HepG2 (cell line): ENCODE results near the gene AGGF1. TPM values are rescaled to one million over a fixed set of nuclear protein-coding genes. Genes with fewer than 3 reads are reported as not detected.

Experiments
- ATF2 ChIP-seq: sonication (generic); formaldehyde crosslinking; IDR thresholded peaks from 2 replicates; pipeline ENCODE4 v1.4.0; 2020; ENCODE audit warnings: missing genetic modification reagents
- BORCS8-MEF2B ChIP-seq: sonication (generic); formaldehyde crosslinking; IDR thresholded peaks from 2 replicates; pipeline ENCODE4 v1.8.0; 2022; ENCODE audit warnings: mild to moderate bottlenecking, missing genetic modification reagents
- CREM ChIP-seq, 2 experiments: sonication (generic) in 1 of 2; formaldehyde crosslinking in 1 of 2; IDR thresholded peaks; 2 replicates each; pipeline versions ENCODE4 v1.4.0 to v1.6.1; 2016 to 2020; ENCODE audit warnings: antibody characterized with exemption in 1 of 2, mild to moderate bottlenecking in 1 of 2, missing genetic modification reagents in 1 of 2
- ETV5 ChIP-seq: IDR thresholded peaks from 2 replicates; pipeline ENCODE4 v1.6.1; 2018; ENCODE audit warnings: missing biosample characterization, missing genetic modification reagents, inconsistent platforms, borderline replicate concordance
- GZF1 ChIP-seq: sonication (generic); formaldehyde crosslinking; IDR thresholded peaks from 2 replicates; pipeline ENCODE4 v1.5.1; 2020; ENCODE audit warnings: mild to moderate bottlenecking, missing genetic modification reagents
- HDAC1 ChIP-seq: sonication (generic); formaldehyde crosslinking; IDR thresholded peaks from 2 replicates; pipeline ENCODE4 v1.5.1; 2020; ENCODE audit warnings: mild to moderate bottlenecking, missing genetic modification reagents
- HDAC2 ChIP-seq: sonication (generic); formaldehyde crosslinking; IDR thresholded peaks from 2 replicates; pipeline ENCODE4 v1.4.0; 2020; ENCODE audit warnings: missing genetic modification reagents
- HHEX ChIP-seq: IDR thresholded peaks from 2 replicates; pipeline ENCODE4 v1.6.1; 2016; ENCODE audit warnings: control low read depth
- IRF9 ChIP-seq: sonication (generic); formaldehyde crosslinking; IDR thresholded peaks from 2 replicates; pipeline ENCODE4 v1.8.0; 2022; ENCODE audit warnings: missing genetic modification reagents, mild to moderate bottlenecking, borderline replicate concordance
- LCORL ChIP-seq, 2 experiments: fragments of 450-650 bp in 1 of 2; sonication (generic) in 1 of 2; formaldehyde crosslinking in 1 of 2; IDR thresholded peaks; 2 replicates each; pipeline versions ENCODE4 v1.5.0 to v1.6.1; 2017 to 2020; ENCODE audit warnings: antibody characterized with exemption in 1 of 2, missing genetic modification reagents in 1 of 2
- MEIS2 ChIP-seq: sonication (generic); formaldehyde crosslinking; IDR thresholded peaks from 2 replicates; pipeline ENCODE4 v1.9.0; 2021; ENCODE audit warnings: mild to moderate bottlenecking, missing genetic modification reagents
- SAFB2 ChIP-seq: sonication (generic); formaldehyde crosslinking; IDR thresholded peaks from 2 replicates; pipeline ENCODE4 v1.5.1; 2020; ENCODE audit warnings: missing genetic modification reagents, low read depth, mild to moderate bottlenecking, borderline replicate concordance
- SP2 ChIP-seq: sonication (generic); formaldehyde crosslinking; IDR thresholded peaks from 2 replicates; pipeline ENCODE4 v1.5.1; 2020; ENCODE audit warnings: mild to moderate bottlenecking, missing genetic modification reagents
- TARDBP ChIP-seq: sonication (generic); formaldehyde crosslinking; IDR thresholded peaks from 2 replicates; pipeline ENCODE4 v1.8.0; 2022; ENCODE audit warnings: mild to moderate bottlenecking, missing genetic modification reagents
- XBP1 ChIP-seq: sonication (generic); formaldehyde crosslinking; IDR thresholded peaks from 2 replicates; pipeline ENCODE4 v1.5.0; 2020; ENCODE audit warnings: missing genetic modification reagents
- ZBTB7B ChIP-seq: sonication (generic); formaldehyde crosslinking; IDR thresholded peaks from 2 replicates; pipeline ENCODE4 v1.4.0; 2020; ENCODE audit warnings: missing genetic modification reagents
- ZFX ChIP-seq: sonication (generic); formaldehyde crosslinking; IDR thresholded peaks from 2 replicates; pipeline ENCODE4 v1.4.0; 2020; ENCODE audit warnings: mild to moderate bottlenecking, low read depth, missing genetic modification reagents, moderate library complexity
- ZIK1 ChIP-seq: sonication (generic); formaldehyde crosslinking; IDR thresholded peaks from 2 replicates; pipeline ENCODE4 v1.5.0; 2020; ENCODE audit warnings: mild to moderate bottlenecking, low read depth, missing genetic modification reagents, borderline replicate concordance
- ZNF547 ChIP-seq: sonication (generic); formaldehyde crosslinking; IDR thresholded peaks from 2 replicates; pipeline ENCODE4 v1.5.1; 2020; ENCODE audit warnings: mild to moderate bottlenecking, missing genetic modification reagents
- ZNF776 ChIP-seq: sonication (generic); formaldehyde crosslinking; IDR thresholded peaks from 2 replicates; pipeline ENCODE4 v1.4.0; 2020; ENCODE audit warnings: mild to moderate bottlenecking, missing genetic modification reagents
- polyA plus RNA-seq, 8 experiments: library from polyadenylated mRNA; depleted of rRNA in 3 of 8; stranded (reverse) in 7 of 8; unstranded in 1 of 8; fragments of >200 nt; fragmentation: Illumina TruSeq in 4 of 8; extraction: Trizol in 4 of 8; gene quantifications; 2 replicates each; pipeline versions ENCODE4 v1.2.1 to v1.2.3, GENCODE V29; 2011 to 2016; ENCODE audit warnings: low read depth in 4 of 8, missing spikeins in 1 of 8, mixed read lengths in 1 of 8; ENCODE audit not compliant: insufficient read depth in 1 of 8
- total RNA-seq, 5 experiments: library from RNA; depleted of rRNA; stranded (reverse); fragments of >200 nt; fragmentation: Illumina TruSeq; extraction: Trizol; gene quantifications; 2 replicates each; pipeline ENCODE4 v1.2.3, GENCODE V29; 2016; ENCODE audit warnings: low read depth in 1 of 5
- TF ChIP-seq, protein P1 (sequence below): sonication (generic); formaldehyde crosslinking; IDR thresholded peaks from 2 replicates; pipeline ENCODE4 v1.5.1; 2020; ENCODE audit warnings: mild to moderate bottlenecking, missing genetic modification reagents, borderline replicate concordance

Gene AGGF1
- total and polyA plus RNA-seq, 2 of the 13 experiments (the other 11 are each of a cell fraction or from before 2014, with no cell fraction given), result 12.9 to 15.5 TPM

GRCh38 chr5:77086689-77087483 is 56.7 kb downstream of the AGGF1 start, which contains the start of gene ZBED3 (continued):
- TF ChIP-seq ETV5 (CRISPR knock-in tag) (0 out of 2 replicates have a peak, but pooled peaks have one; percentile 1), ZIK1 (CRISPR knock-in tag) (no peak), IRF9 (0 out of 2 replicates have a peak, but pooled peaks have one; percentile 18), HDAC2 (CRISPR knock-in tag) (0 out of 2 replicates have a peak, but pooled peaks have one; percentile 26), SP2 (CRISPR knock-in tag) (peak; percentile 47; the same call in 1 of the 2 replicates), HDAC1 (CRISPR knock-in tag) (peak; percentile 36), LCORL (IDR thresholded peaks at IDR 0.05) (no peak), LCORL (CRISPR knock-in tag; IDR thresholded peaks at IDR 0.05) (peak; percentile 34), SAFB2 (CRISPR knock-in tag) (peak; percentile 80; the same call in 1 of the 2 replicates), ZFX (peak; percentile 77), ATF2 (CRISPR knock-in tag) (peak; percentile 64; the same call in 1 of the 2 replicates), TARDBP (no peak), CREM (IDR thresholded peaks at IDR 0.05) (peak; percentile 25; the same call in 1 of the 2 replicates), CREM (CRISPR knock-in tag; IDR thresholded peaks at IDR 0.05) (no peak), MEIS2 (CRISPR knock-in tag) (no peak; the same call in 1 of the 2 replicates), ZNF776 (CRISPR knock-in tag) (0 out of 2 replicates have a peak, but pooled peaks have one; percentile 27), BORCS8-MEF2B (CRISPR knock-in tag) (0 out of 2 replicates have a peak, but pooled peaks have one; percentile 17), ZNF547 (CRISPR knock-in tag) (0 out of 2 replicates have a peak, but pooled peaks have one; percentile 49), XBP1 (CRISPR knock-in tag) (no peak), GZF1 (CRISPR knock-in tag) (no peak), ZBTB7B (CRISPR knock-in tag) (peak; percentile 25; the same call in 1 of the 2 replicates), HHEX (no peak)
- TF ChIP-seq, protein P1, sequence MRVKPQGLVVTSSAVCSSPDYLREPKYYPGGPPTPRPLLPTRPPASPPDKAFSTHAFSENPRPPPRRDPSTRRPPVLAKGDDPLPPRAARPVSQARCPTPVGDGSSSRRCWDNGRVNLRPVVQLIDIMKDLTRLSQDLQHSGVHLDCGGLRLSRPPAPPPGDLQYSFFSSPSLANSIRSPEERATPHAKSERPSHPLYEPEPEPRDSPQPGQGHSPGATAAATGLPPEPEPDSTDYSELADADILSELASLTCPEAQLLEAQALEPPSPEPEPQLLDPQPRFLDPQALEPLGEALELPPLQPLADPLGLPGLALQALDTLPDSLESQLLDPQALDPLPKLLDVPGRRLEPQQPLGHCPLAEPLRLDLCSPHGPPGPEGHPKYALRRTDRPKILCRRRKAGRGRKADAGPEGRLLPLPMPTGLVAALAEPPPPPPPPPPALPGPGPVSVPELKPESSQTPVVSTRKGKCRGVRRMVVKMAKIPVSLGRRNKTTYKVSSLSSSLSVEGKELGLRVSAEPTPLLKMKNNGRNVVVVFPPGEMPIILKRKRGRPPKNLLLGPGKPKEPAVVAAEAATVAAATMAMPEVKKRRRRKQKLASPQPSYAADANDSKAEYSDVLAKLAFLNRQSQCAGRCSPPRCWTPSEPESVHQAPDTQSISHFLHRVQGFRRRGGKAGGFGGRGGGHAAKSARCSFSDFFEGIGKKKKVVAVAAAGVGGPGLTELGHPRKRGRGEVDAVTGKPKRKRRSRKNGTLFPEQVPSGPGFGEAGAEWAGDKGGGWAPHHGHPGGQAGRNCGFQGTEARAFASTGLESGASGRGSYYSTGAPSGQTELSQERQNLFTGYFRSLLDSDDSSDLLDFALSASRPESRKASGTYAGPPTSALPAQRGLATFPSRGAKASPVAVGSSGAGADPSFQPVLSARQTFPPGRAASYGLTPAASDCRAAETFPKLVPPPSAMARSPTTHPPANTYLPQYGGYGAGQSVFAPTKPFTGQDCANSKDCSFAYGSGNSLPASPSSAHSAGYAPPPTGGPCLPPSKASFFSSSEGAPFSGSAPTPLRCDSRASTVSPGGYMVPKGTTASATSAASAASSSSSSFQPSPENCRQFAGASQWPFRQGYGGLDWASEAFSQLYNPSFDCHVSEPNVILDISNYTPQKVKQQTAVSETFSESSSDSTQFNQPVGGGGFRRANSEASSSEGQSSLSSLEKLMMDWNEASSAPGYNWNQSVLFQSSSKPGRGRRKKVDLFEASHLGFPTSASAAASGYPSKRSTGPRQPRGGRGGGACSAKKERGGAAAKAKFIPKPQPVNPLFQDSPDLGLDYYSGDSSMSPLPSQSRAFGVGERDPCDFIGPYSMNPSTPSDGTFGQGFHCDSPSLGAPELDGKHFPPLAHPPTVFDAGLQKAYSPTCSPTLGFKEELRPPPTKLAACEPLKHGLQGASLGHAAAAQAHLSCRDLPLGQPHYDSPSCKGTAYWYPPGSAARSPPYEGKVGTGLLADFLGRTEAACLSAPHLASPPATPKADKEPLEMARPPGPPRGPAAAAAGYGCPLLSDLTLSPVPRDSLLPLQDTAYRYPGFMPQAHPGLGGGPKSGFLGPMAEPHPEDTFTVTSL, result no peak
